Aorta (tissue), 5 donors: ENCODE results near the gene DCTN1. TPM values are rescaled to one million over a fixed set of nuclear protein-coding genes. Genes with fewer than 3 reads are reported as not detected.

Experiments
- ATAC-seq: fragments of 200-7000 bp; cut with Tn5 transposase; one replicate; pipeline ENCODE4 v1.9.1; 2022; ENCODE audit warnings: moderate library complexity; ENCODE audit not compliant: low FRiP score
- DNase-seq, 2 donors: peaks; one replicate each; pipeline ENCODE4 v3.0.0-alpha.2; 2020
- H3K27ac ChIP-seq, 2 donors: one replicate each; pipeline ENCODE4 v1.5.1; 2013; ENCODE audit warnings: low read length in 2 of 2, mild to moderate bottlenecking in 2 of 2, moderate library complexity in 2 of 2, control low read depth in 1 of 2, inconsistent platforms in 1 of 2, low read depth in 1 of 2
- H3K27me3 ChIP-seq, 2 donors: one replicate each; pipeline ENCODE4 v1.6.1; 2013; ENCODE audit warnings: control low read depth in 1 of 2, low read length in 1 of 2, mild to moderate bottlenecking in 1 of 2, moderate library complexity in 1 of 2; ENCODE audit not compliant: insufficient read depth in 2 of 2, control insufficient read depth in 1 of 2
- H3K36me3 ChIP-seq, 2 donors: one replicate each; pipeline ENCODE4 v1.6.1; 2013; ENCODE audit warnings: control low read depth in 1 of 2, low read length in 1 of 2, mild to moderate bottlenecking in 1 of 2; ENCODE audit not compliant: insufficient read depth in 2 of 2, control insufficient read depth in 1 of 2
- H3K4me1 ChIP-seq, 2 donors: one replicate each; pipeline ENCODE4 v1.6.1; 2013; ENCODE audit warnings: low read length in 2 of 2, control low read depth in 1 of 2, mild to moderate bottlenecking in 1 of 2, moderate library complexity in 1 of 2; ENCODE audit not compliant: insufficient read depth in 2 of 2, control insufficient read depth in 1 of 2
- H3K4me3 ChIP-seq, 2 donors: one replicate each; pipeline ENCODE4 v1.5.1; 2013; ENCODE audit warnings: low read length in 2 of 2, control low read depth in 1 of 2, mild to moderate bottlenecking in 1 of 2
- H3K9me3 ChIP-seq: one replicate; pipeline ENCODE4 v1.6.1; 2013; ENCODE audit warnings: mild to moderate bottlenecking, low read length; ENCODE audit not compliant: control insufficient read depth
- WGBS, 2 donors: extraction: QIAGEN DNeasy Blood & Tissue Kit; methylation state at CpG; one replicate each; pipeline ENCODE4 v1.1.7; 2013; 5-methylcytosine and 5-hydroxymethylcytosine counted together
- intact Hi-C, 2 donors: fragments of 100-400 bp; cut with DNase I; formaldehyde crosslinking; loops; one replicate each; pipeline versions ENCODE4 v1.14.2 to v1.15.0; 2022
- polyA plus RNA-seq, 2 donors: library from polyadenylated mRNA; stranded (reverse); fragments of 200-250 nt; gene quantifications; one replicate each; pipeline ENCODE4 v1.2.3, GENCODE V29; 2013
- total RNA-seq, 2 donors: library from RNA; stranded (reverse); fragmentation: NEBNext Ultra II Directional; extraction: Animal tissue kit (Norgen Biotek cat#: 25700); gene quantifications; one replicate each; pipeline ENCODE4 v1.2.1, GENCODE V29; 2021
- donor health status: healthy with polysubstance abuse.
- donor health status: Bipolar disorder and iron deficiency.
- donor health status: DM: no; HTN: no; CAD: no.
- donor health status: DM: no; HTN: no; CAD: no.
- donor health status: DM: yes; HTN: yes; CAD: no.

The DCTN1 gene
- total and polyA plus RNA-seq, 4 donors: 73.8 to 158 (median 123) TPM

DNA sequence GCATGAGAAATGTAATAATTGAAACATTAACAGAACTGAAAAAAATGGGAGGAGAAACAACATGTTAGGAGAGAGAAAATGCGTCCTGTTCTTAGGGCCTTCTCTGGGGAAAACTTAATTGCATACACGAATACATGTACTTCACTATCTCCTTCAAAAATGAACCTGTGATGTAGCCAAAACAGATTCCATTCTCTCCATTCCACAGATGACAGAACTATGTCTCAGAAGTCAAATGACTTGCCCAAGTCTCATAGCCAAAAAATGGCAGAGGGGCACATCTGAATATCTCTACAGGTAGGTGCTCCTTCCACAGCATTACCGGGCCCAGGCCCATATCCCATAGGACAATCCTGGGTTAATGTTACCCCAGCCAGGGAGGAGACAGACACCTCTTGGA lies 3.9 kb upstream of the DCTN1 start:
- peaks cover 7 to 13% of the 10 kb centered on the region in 2 donors for H3K4me1 ChIP-seq
- WGBS, 2 donors: 57 to 62% methylated on average over 3 of the region's 3 CpGs
- H3K36me3 ChIP-seq: peaks cover 0 to 2% of the 10 kb centered on the region in 2 donors
- H3K27me3 ChIP-seq: no peaks in the 10 kb centered on the region
- peak overlapping the region in 1 of 2 donors; percentile 38 for H3K27ac ChIP-seq
- H3K4me3 ChIP-seq: no peak overlapping the region
- no peaks in the 10 kb centered on the region for H3K9me3 ChIP-seq
- intact Hi-C loops: no loop called here
- ATAC-seq: no peak
- DNase-seq: no peak

GRCh38 chr2:74383254-74383653 lies 3.1 kb upstream of the DCTN1 start:
- Histone ChIP-seq H3K27me3 (no peaks in the 10 kb centered on the region), H3K4me1 (peaks cover 7 to 12% of the 10 kb centered on the region in 2 donors), H3K4me3 (no peak overlapping the region), H3K27ac (peak overlapping the region; percentile 51 to 80), H3K36me3 (peaks cover 0 to 2% of the 10 kb centered on the region in 2 donors), H3K9me3 (no peaks in the 10 kb centered on the region)
- no peak for DNase-seq
- peak; percentile 57 for ATAC-seq
- intact Hi-C loops: no loop called here
- 0 to 2% methylated on average over 1 of the region's 1 CpG for WGBS, 2 donors

- Histone ChIP-seq H3K36me3 (peaks cover 0 to 2% of the 10 kb centered on the region in 2 donors), H3K27ac (no peak overlapping the region), H3K27me3 (no peaks in the 10 kb centered on the region), H3K4me1 (peaks cover 5 to 7% of the 10 kb centered on the region in 2 donors), H3K9me3 (no peaks in the 10 kb centered on the region), H3K4me3 (no peak overlapping the region)
- 96 to 98% methylated on average over 3 of the region's 3 CpGs for WGBS, 2 donors
- ATAC-seq (no peak), DNase-seq (no peak)
- intact Hi-C loops: no loop called here
Measured at GRCh38 chr2:74381751-74382150, 1.6 kb upstream of the DCTN1 start.

GRCh38 chr2:74378007-74378406 lies 2.1 kb downstream of the DCTN1 start:
- Histone ChIP-seq H3K27ac (no peak overlapping the region), H3K4me3 (no peak overlapping the region), H3K36me3 (no peaks in the 10 kb centered on the region), H3K4me1 (peaks cover 0 to 3% of the 10 kb centered on the region in 2 donors), H3K9me3 (no peaks in the 10 kb centered on the region), H3K27me3 (no peaks in the 10 kb centered on the region)
- ATAC-seq: no peak
- WGBS, 2 donors: 91% methylated on average over 10 of the region's 10 CpGs
- no peak for DNase-seq
- intact Hi-C loops: no loop called here

DNA sequence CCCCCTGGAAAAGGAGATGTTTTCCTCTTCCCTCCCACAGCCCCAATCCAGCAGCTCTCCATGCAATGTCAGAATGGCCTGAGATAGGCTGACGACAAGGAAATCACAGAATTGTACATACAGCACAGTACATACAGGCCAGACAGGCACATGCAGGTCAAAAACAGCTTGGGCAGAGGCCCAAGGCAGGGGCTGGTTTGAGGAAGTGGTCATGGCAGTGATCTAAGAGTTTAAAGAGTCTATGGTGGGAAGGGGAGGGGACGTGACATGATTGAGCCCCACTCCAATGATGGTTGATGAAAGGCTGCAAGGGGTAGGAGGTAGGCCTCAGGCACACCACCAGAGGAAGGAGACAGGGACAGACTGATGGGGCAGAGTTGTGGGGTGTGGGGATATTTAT lies 4.3 kb downstream of the DCTN1 start:
- 89 to 90% methylated on average over 2 of the region's 2 CpGs for WGBS, 2 donors
- peaks cover 0 to 3% of the 10 kb centered on the region in 2 donors for H3K4me1 ChIP-seq
- H3K27ac ChIP-seq: no peak overlapping the region

GRCh38 chr2:74374509-74375205 lies 5.5 kb downstream of the DCTN1 start:
- ATAC-seq (peak; percentile 90), DNase-seq (peak; percentile 85 to 89)
- no peaks in the 10 kb centered on the region for H3K9me3 ChIP-seq
- H3K27me3 ChIP-seq: no peaks in the 10 kb centered on the region
- intact Hi-C loops: no loop called here
- peaks cover 9% of the 10 kb centered on the region in 2 donors for H3K36me3 ChIP-seq
- H3K4me3 ChIP-seq: no peak overlapping the region
- 44 to 49% methylated on average over 19 of the region's 19 CpGs for WGBS, 2 donors
- H3K27ac ChIP-seq: no peak overlapping the region
- no peaks in the 10 kb centered on the region for H3K4me1 ChIP-seq

More for the DNA sequence above, 4.3 kb downstream of the DCTN1 start:
- ATAC-seq: no peak
- Histone ChIP-seq H3K27me3 (no peaks in the 10 kb centered on the region), H3K36me3 (no peaks in the 10 kb centered on the region), H3K9me3 (no peaks in the 10 kb centered on the region), H3K4me3 (no peak overlapping the region)
- intact Hi-C loops: no loop called here
- DNase-seq: no peak

- H3K27me3 ChIP-seq: no peaks in the 10 kb centered on the region
- intact Hi-C loops: no loop called here
- WGBS, 2 donors: 65 to 70% methylated on average over 8 of the region's 8 CpGs
- H3K27ac ChIP-seq: no peak overlapping the region
- H3K4me3 ChIP-seq: no peak overlapping the region
- DNase-seq: no peak
- H3K9me3 ChIP-seq: no peaks in the 10 kb centered on the region
- no peaks in the 10 kb centered on the region for H3K4me1 ChIP-seq
- no peak for ATAC-seq
- peaks cover 9 to 12% of the 10 kb centered on the region in 2 donors for H3K36me3 ChIP-seq
Measured at GRCh38 chr2:74373985-74374384, 6.1 kb downstream of the DCTN1 start.

DNA sequence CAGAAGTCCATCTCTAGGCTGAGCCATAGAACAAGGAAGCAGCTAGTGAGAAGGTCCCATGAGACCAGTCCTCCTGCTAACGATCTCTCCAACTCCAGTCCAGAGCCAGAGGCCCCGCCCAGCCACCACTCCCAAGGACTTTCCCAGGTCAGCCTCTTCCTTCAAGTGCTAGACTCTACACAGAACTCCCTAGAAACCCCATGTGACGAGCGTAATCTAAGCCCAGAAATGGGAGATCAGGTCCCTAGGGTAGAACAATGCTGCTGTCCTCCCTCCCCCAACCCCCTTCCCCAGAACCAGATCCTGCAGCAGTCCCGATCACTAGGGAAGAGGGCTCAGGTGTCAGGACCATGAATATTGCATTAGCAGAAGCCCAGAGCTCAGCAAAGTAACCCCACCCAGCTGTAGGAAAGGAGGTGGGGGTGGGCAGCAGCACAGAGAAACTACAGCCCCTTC lies 6.9 kb downstream of the DCTN1 start:
- Histone ChIP-seq H3K27me3 (no peaks in the 10 kb centered on the region), H3K36me3 (peaks cover 10 to 18% of the 10 kb centered on the region in 2 donors), H3K27ac (no peak overlapping the region), H3K9me3 (no peaks in the 10 kb centered on the region), H3K4me1 (no peaks in the 10 kb centered on the region), H3K4me3 (no peak overlapping the region)
- no peak for ATAC-seq
- WGBS, 2 donors: 71 to 74% methylated on average over 5 of the region's 5 CpGs
- intact Hi-C loops: no loop called here
- no peak for DNase-seq

DNA sequence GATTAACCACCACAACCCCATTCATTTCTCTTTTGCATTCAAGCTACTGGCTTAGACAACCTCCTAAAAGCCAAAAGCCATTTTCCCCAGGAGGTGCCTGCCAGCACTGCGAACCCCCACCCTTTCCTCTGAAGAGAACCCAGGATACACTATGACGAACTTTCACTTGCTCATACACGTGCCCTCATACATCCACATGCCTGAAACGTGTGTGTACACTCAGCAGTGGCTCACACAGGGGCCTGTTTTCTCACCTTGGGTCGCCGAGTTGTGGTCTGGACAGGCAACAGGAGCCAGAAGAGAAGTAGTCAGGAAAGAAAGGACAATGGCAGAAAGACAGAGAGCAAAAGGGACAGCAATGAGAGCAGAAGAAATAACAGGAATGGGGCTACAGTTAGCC lies 7.4 kb downstream of the DCTN1 start:
- ATAC-seq: no peak
- Histone ChIP-seq H3K36me3 (peaks cover 16 to 23% of the 10 kb centered on the region in 2 donors), H3K4me3 (no peak overlapping the region), H3K9me3 (no peaks in the 10 kb centered on the region), H3K27ac (no peak overlapping the region), H3K4me1 (no peaks in the 10 kb centered on the region), H3K27me3 (no peaks in the 10 kb centered on the region)
- 88 to 90% methylated on average over 6 of the region's 6 CpGs for WGBS, 2 donors
- DNase-seq: no peak
- intact Hi-C loops: no loop called here
